H4 (cell line): ENCODE measurements around the gene TRIM49C. TPM values are rescaled to one million over a fixed set of nuclear protein-coding genes. Genes with fewer than 3 reads are reported as not detected.
"Not testable (repeated sequence)": the region's sequence is repeated elsewhere in the genome, so short reads cannot be mapped to it uniquely, and the experiment has no call there.

Experiments
- DNase-seq: peaks from one replicate; pipeline ENCODE4 v3.0.0-alpha.2; 2015; ENCODE audit warnings: low spot score
- total RNA-seq: library from RNA; depleted of rRNA; stranded (reverse); fragments of >200 nt; shearing (Covaris generic); gene quantifications from 2 replicates; pipeline ENCODE4 v1.2.3, GENCODE V29; 2014; rRNA removed

TRIM49C gene
- not detected in 2 replicates for total RNA-seq

DNA sequence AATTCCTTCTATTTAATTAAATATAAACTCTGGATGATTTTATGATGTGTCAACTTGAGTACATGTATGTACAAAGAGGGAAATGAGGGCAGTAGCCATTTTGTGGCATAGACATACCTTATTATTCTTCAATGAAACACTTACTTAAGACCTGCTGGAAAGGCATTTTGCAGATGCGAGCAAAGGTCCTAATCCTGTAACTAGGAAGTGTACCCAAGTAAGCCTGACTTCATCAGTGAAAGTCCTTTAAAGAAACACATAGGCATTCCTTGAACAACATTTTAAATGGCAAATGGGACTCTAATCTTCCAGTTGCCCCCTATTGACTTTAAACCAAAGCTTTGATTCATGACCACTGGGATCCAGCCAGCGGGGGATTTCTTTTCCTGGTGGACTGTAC lies at the start of gene TRIM49C:
TRIM49C (plus strand) TSS at position 301 of the 400 bp plus-strand sequence. CDS start 4,106 bp downstream, outside the sequence.
- not testable (repeated sequence) for DNase-seq

DNA sequence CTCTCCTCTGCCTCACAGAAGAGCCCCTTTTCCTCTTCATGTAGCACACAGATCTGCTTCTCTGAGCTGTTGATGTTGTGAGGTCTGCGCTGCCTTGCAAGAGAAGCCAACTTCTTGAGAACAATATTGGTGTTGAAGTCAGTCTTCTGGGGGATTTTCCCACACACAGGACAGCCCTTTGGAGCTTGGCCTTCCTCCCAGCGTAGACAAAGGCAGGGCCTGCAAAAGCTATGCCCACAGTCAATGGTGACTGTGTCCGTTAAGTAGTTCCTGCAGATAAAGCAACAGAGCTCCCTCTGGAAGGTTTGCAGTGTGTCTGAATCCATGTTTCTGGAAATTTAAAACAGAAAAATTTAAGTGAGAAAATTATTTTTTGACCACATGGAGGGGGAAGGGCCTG lies 6.7 kb upstream of the TRIM49C start:
- not testable (repeated sequence) for DNase-seq

- DNase-seq, result not testable (repeated sequence)
These were observed 20.8 kb downstream of the TRIM49C start for GRCh38 chr11:90051591-90052209.

GRCh38 chr11:90052311-90052710 lies 21.4 kb downstream of the TRIM49C start:
- DNase-seq, result not testable (repeated sequence)

DNA sequence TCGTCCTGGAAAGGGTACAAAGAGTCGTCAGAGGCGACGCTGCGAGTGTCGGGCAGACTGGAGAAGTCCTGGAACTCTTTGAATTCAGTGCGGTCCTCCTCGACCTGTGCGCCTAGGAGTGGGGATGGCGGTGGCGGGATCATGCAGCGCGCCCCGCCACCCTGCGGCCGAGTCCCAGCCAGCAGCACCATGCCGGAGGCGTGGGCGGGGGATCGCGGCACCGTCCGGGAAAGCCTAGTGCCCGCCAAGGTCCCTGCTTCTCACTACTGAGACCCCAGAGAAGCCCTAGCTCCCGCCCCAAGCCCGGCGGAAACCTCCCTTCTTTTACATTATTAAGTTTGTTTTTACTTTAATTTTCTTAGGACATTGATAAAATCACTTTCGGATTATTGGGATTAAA lies 22.6 kb downstream of the TRIM49C start:
- not testable (repeated sequence) for DNase-seq

- DNase-seq, result not testable (repeated sequence)
These were observed 54.7 kb downstream of the TRIM49C start, which contains the start of gene UBTFL1 for GRCh38 chr11:90085650-90086049. Gene UBTFL1, plus strand, starts transcription at chr11:90085950. Its CDS starts 0 bp downstream, at chr11:90085950.

- not testable (repeated sequence) for DNase-seq
These were observed 57.8 kb downstream of the TRIM49C start for GRCh38 chr11:90088731-90089130.

Other genes with a start within 250 kb of the TRIM49C start
- gene TRIM49, start 222.5 kb upstream of the TRIM49C start, total RNA-seq, result not detected in 2 replicates
- gene TRIM64B, start 152.6 kb upstream of the TRIM49C start, total RNA-seq, result not detected in 2 replicates
- not detected in 2 replicates for gene TRIM49D1, start 108.9 kb upstream of the TRIM49C start, total RNA-seq
- not detected in 2 replicates for gene TRIM49D2, start 107.0 kb upstream of the TRIM49C start, total RNA-seq
- gene TRIM64, start 65.1 kb upstream of the TRIM49C start, total RNA-seq, result not detected in 2 replicates
- not detected in 2 replicates for gene UBTFL1, start 54.8 kb downstream of the TRIM49C start, total RNA-seq
- 0.29 and 2.8 TPM in 2 replicates for gene NAALAD2, start 103.6 kb downstream of the TRIM49C start, total RNA-seq
- gene CHORDC1, start 191.9 kb downstream of the TRIM49C start, total RNA-seq, result 37.0 and 58.4 TPM in 2 replicates